ENCODE data around the gene ALK. TPM values are rescaled to one million over a fixed set of nuclear protein-coding genes. Genes with fewer than 3 reads are reported as not detected.

Gene ALK
- total and polyA plus RNA-seq, 2 donors (not counting 1 experiment from before 2014, with no cell fraction given): not detected

DNA sequence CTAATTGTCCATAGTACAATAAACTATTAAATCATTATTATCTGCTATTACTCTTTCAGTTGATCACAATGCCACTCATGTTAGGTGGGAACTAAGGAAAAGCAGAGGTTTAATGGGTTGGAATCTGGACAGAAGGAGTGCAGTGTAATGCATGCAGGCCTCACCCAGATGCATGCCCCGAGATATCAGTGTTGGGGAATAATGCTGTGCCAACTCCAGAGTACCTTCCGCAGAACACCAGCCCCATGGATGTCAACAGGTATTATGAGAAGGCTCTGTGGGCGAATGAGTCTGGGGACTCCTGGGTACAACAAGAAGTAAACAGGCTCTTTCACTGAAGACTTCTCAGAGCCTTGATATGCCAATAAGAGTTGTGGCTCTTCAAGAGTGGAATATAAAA, 377.4 kb downstream of the ALK start:
- Histone ChIP-seq H3K79me2 (ENCODE audit: control insufficient read depth, insufficient read depth, low read length) (no peaks in the 10 kb centered on the region), H4K20me1 (ENCODE audit: control insufficient read depth, insufficient read depth, low read length, poor library complexity, severe bottlenecking) (no peaks in the 10 kb centered on the region), H3K27me3 (replicated peaks in 1 of 4; ENCODE audit: control extremely low read depth in 1 of 4, control insufficient read depth in 3 of 4, insufficient read depth in 4 of 4, low read length in 3 of 4) (no peaks in the 10 kb centered on the region), H2AFZ (ENCODE audit: insufficient read depth, low read depth, low read length, poor library complexity, severe bottlenecking) (no peak overlapping the region), H3K36me3 (replicated peaks in 1 of 2; ENCODE audit: control extremely low read depth in 1 of 2, control insufficient read depth in 1 of 2, extremely low read depth in 1 of 2, insufficient read depth in 2 of 2, low read length in 1 of 2) (no peaks in the 10 kb centered on the region), H3K4me2 (replicated peaks; ENCODE audit: low read depth, low read length, poor library complexity, severe bottlenecking) (no peak overlapping the region), H3K4me3 (ENCODE audit: control extremely low read depth in 1 of 5, extremely low read depth in 1 of 5, insufficient read depth in 1 of 5, low read depth in 2 of 5, low read length in 4 of 5) (no peak overlapping the region), H3K27ac (ENCODE audit: low read length in 2 of 2) (no peak overlapping the region), H3K4me1 (ENCODE audit: control insufficient read depth in 2 of 2, insufficient read depth in 2 of 2, low read length in 2 of 2) (no peaks in the 10 kb centered on the region), H3K9ac (ENCODE audit: low read length) (no peak overlapping the region), H3K9me3 (ENCODE audit: control extremely low read depth in 1 of 3, control insufficient read depth in 2 of 3, insufficient read depth in 1 of 3, low read length in 2 of 3) (no peaks in the 10 kb centered on the region)
- no peaks in the 10 kb centered on the region for H3K9me3 Mint-ChIP-seq (ENCODE audit: insufficient read depth)
- H3K4me3 Mint-ChIP-seq: no peak overlapping the region
- intact Hi-C loops (cut with micrococcal nuclease): no loop called here
- ChIA-PET POLR2A (no interaction called here), CTCF (no interaction called here)
- peaks cover 11% of the 10 kb centered on the region for H3K27me3 Mint-ChIP-seq
- no peaks in the 10 kb centered on the region for H3K4me1 Mint-ChIP-seq
- TF ChIP-seq, protein P1, sequence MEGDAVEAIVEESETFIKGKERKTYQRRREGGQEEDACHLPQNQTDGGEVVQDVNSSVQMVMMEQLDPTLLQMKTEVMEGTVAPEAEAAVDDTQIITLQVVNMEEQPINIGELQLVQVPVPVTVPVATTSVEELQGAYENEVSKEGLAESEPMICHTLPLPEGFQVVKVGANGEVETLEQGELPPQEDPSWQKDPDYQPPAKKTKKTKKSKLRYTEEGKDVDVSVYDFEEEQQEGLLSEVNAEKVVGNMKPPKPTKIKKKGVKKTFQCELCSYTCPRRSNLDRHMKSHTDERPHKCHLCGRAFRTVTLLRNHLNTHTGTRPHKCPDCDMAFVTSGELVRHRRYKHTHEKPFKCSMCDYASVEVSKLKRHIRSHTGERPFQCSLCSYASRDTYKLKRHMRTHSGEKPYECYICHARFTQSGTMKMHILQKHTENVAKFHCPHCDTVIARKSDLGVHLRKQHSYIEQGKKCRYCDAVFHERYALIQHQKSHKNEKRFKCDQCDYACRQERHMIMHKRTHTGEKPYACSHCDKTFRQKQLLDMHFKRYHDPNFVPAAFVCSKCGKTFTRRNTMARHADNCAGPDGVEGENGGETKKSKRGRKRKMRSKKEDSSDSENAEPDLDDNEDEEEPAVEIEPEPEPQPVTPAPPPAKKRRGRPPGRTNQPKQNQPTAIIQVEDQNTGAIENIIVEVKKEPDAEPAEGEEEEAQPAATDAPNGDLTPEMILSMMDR (IDR thresholded peaks at IDR 0.05): no peak
- TF ChIP-seq EZH2 (IDR thresholded peaks at IDR 0.05; ENCODE audit: borderline replicate concordance, insufficient read depth, low read depth, low read length, poor library complexity, severe bottlenecking): no peak
- H3K27ac Mint-ChIP-seq: no peak overlapping the region
- ATAC-seq (ENCODE audit: low read depth) (no peak), DNase-seq (no peak)
- WGBS (ENCODE audit: insufficient coverage): 77% methylated on average over 3 of the region's 3 CpGs

DNA sequence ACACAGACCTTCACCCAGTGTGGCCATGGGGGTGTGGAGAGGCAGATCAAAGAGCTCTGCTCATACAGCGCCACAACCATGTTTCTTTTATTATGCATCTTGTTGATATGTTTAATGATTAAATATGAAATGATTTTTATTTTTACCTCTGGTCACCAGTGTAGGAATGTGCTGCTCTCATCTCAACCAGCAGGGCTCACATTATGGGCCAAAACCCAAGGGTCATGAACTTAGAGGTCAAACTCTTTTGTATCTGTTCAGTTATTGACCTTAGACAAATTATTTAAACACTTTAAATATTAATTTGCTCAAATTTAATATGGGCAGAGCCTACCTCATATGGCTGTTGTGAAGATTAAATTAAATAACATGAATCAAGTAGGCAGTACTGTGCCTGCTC, 386.2 kb downstream of the ALK start:
- Histone ChIP-seq H3K9me3 (ENCODE audit: control extremely low read depth in 1 of 3, control insufficient read depth in 2 of 3, insufficient read depth in 1 of 3, low read length in 2 of 3) (no peaks in the 10 kb centered on the region), H3K79me2 (ENCODE audit: control insufficient read depth, insufficient read depth, low read length) (no peaks in the 10 kb centered on the region), H3K27ac (ENCODE audit: low read length in 2 of 2) (no peak overlapping the region), H2AFZ (ENCODE audit: insufficient read depth, low read depth, low read length, poor library complexity, severe bottlenecking) (no peak overlapping the region), H3K36me3 (replicated peaks in 1 of 2; ENCODE audit: control extremely low read depth in 1 of 2, control insufficient read depth in 1 of 2, extremely low read depth in 1 of 2, insufficient read depth in 2 of 2, low read length in 1 of 2) (no peaks in the 10 kb centered on the region), H3K4me2 (replicated peaks; ENCODE audit: low read depth, low read length, poor library complexity, severe bottlenecking) (no peak overlapping the region), H3K27me3 (replicated peaks in 1 of 4; ENCODE audit: control extremely low read depth in 1 of 4, control insufficient read depth in 3 of 4, insufficient read depth in 4 of 4, low read length in 3 of 4) (peaks cover 0 to 2% (median 0%) of the 10 kb centered on the region in 4 experiments), H3K4me1 (ENCODE audit: control insufficient read depth in 2 of 2, insufficient read depth in 2 of 2, low read length in 2 of 2) (no peaks in the 10 kb centered on the region), H3K4me3 (ENCODE audit: control extremely low read depth in 1 of 5, extremely low read depth in 1 of 5, insufficient read depth in 1 of 5, low read depth in 2 of 5, low read length in 4 of 5) (no peak overlapping the region), H3K9ac (ENCODE audit: low read length) (no peak overlapping the region), H4K20me1 (ENCODE audit: control insufficient read depth, insufficient read depth, low read length, poor library complexity, severe bottlenecking) (no peaks in the 10 kb centered on the region)
- peaks cover 15% of the 10 kb centered on the region for H3K27me3 Mint-ChIP-seq
- POLR2A ChIA-PET: no interaction called here
- H3K4me3 Mint-ChIP-seq: no peak overlapping the region
- CTCF ChIA-PET: no interaction called here
- no peaks in the 10 kb centered on the region for H3K4me1 Mint-ChIP-seq
- H3K27ac Mint-ChIP-seq: no peak overlapping the region
- no peaks in the 10 kb centered on the region for H3K9me3 Mint-ChIP-seq (ENCODE audit: insufficient read depth)
- WGBS (ENCODE audit: insufficient coverage): no CpG with 5 or more reads among the region's 1 CpG
- no peak for ATAC-seq (ENCODE audit: low read depth)
- no peak for TF ChIP-seq EZH2 (IDR thresholded peaks at IDR 0.05; ENCODE audit: borderline replicate concordance, insufficient read depth, low read depth, low read length, poor library complexity, severe bottlenecking)
- TF ChIP-seq, protein P1 (IDR thresholded peaks at IDR 0.05): no peak
- intact Hi-C loops (cut with micrococcal nuclease): no loop called here
- DNase-seq: no peak
